ENCODE results near the gene CLHC1.

- TF ChIP-seq CTCF (IDR thresholded peaks at IDR 0.05; ENCODE audit: extremely low read depth in 1 of 2, insufficient read depth in 1 of 2, low read depth in 1 of 2, low read length in 2 of 2), result no peak
- TF ChIP-seq POLR2AphosphoS5 (IDR thresholded peaks at IDR 0.05; ENCODE audit: insufficient read depth, low read depth, low read length), result no peak
- no peak for TF ChIP-seq MAX (IDR thresholded peaks at IDR 0.05; ENCODE audit: insufficient read depth, insufficient read length)
- TF ChIP-seq POLR2A (IDR thresholded peaks at IDR 0.05; ENCODE audit: low read depth, low read length), result no peak
- no peak for TF ChIP-seq JUN (IDR thresholded peaks at IDR 0.05; ENCODE audit: borderline replicate concordance, insufficient read depth, insufficient read length, low read depth)
Observed at GRCh38 chr2:55269645-55269990, 37.5 kb upstream of the CLHC1 start.

All from endothelial cell of umbilical vein (primary cell).